Osteoblast (primary cell): ENCODE results near the gene ZNF30. TPM values are rescaled to one million over a fixed set of nuclear protein-coding genes. Genes with fewer than 3 reads are reported as not detected.

Experiments used
- DNase-seq: peaks from one replicate; pipeline ENCODE4 v3.0.0; 2011; ENCODE audit warnings: low spot score, mixed read lengths; ENCODE audit not compliant: insufficient read length; ENCODE audit errors: missing footprints
- H2AFZ ChIP-seq: 2 replicates; pipeline ENCODE4 v1.6.0; 2011; ENCODE audit warnings: mild to moderate bottlenecking, low read length
- H3K27ac ChIP-seq: 2 replicates; pipeline ENCODE4 v1.5.1; 2011; ENCODE audit warnings: mild to moderate bottlenecking, low read depth, low read length, moderate library complexity
- H3K27me3 ChIP-seq: 2 replicates; pipeline ENCODE4 v1.6.0; 2012; ENCODE audit warnings: mild to moderate bottlenecking, control low read depth, inconsistent platforms, low read length, moderate library complexity; ENCODE audit not compliant: insufficient read depth
- H3K36me3 ChIP-seq: 2 replicates; pipeline ENCODE4 v1.5.1; 2011; ENCODE audit warnings: mild to moderate bottlenecking, low read length, control low read depth, moderate library complexity; ENCODE audit not compliant: insufficient read depth
- H3K4me1 ChIP-seq: 2 replicates; pipeline ENCODE4 v1.5.1; 2011; ENCODE audit warnings: mild to moderate bottlenecking, low read length, control low read depth, moderate library complexity; ENCODE audit not compliant: insufficient read depth
- H3K4me2 ChIP-seq: 2 replicates; pipeline ENCODE4 v1.6.0; 2011; ENCODE audit warnings: mild to moderate bottlenecking, low read length; ENCODE audit not compliant: insufficient read depth
- H3K4me3 ChIP-seq: fragments of 200-600 bp; sonication (generic); 3 replicates; pipeline ENCODE4 v1.5.1; 2012; ENCODE audit warnings: mild to moderate bottlenecking, low read length, inconsistent platforms; ENCODE audit not compliant: insufficient read depth
- H3K79me2 ChIP-seq: 2 replicates; pipeline ENCODE4 v1.6.0; 2012; ENCODE audit warnings: mild to moderate bottlenecking, low read length, control low read depth, inconsistent platforms; ENCODE audit not compliant: insufficient read depth
- H3K9me3 ChIP-seq: 2 replicates; pipeline ENCODE4 v1.5.1; 2011; ENCODE audit warnings: low read depth, low read length, control low read depth
- H4K20me1 ChIP-seq: 2 replicates; pipeline ENCODE4 v1.6.0; 2012; ENCODE audit warnings: mild to moderate bottlenecking, low read length, control low read depth; ENCODE audit not compliant: insufficient read depth
- CTCF ChIP-seq: IDR thresholded peaks from 2 replicates; pipeline ENCODE4 v1.5.1; 2011; ENCODE audit warnings: mild to moderate bottlenecking, low read depth, low read length, moderate library complexity; ENCODE audit errors: extremely low read depth
- total RNA-seq: library from RNA; depleted of rRNA; stranded (reverse); fragments of >200 nt; gene quantifications from 2 replicates; pipeline ENCODE4 v1.2.3, GENCODE V29; 2012

The ZNF30 gene
- total RNA-seq, 1 donor, result 4.3 TPM

GRCh38 chr19:34953092-34953491, 26.4 kb downstream of the ZNF30 start:
- no peak for DNase-seq
- peaks cover 16% of the 10 kb centered on the region for H3K36me3 ChIP-seq
- H2AFZ ChIP-seq, result no peak overlapping the region
- H3K4me3 ChIP-seq, result no peak overlapping the region
- H3K27me3 ChIP-seq, result no peaks in the 10 kb centered on the region
- H3K4me1 ChIP-seq, result no peaks in the 10 kb centered on the region
- H3K79me2 ChIP-seq, result no peaks in the 10 kb centered on the region
- no peak for TF ChIP-seq CTCF
- peaks cover 21% of the 10 kb centered on the region for H3K9me3 ChIP-seq
- H3K27ac ChIP-seq, result no peak overlapping the region
- H4K20me1 ChIP-seq, result no peaks in the 10 kb centered on the region
- H3K4me2 ChIP-seq, result no peak overlapping the region

- DNase-seq, result no peak
- no peak overlapping the region for H3K27ac ChIP-seq
- no peak overlapping the region for H3K4me3 ChIP-seq
- TF ChIP-seq CTCF, result no peak
- peaks cover 31% of the 10 kb centered on the region for H3K9me3 ChIP-seq
- H3K36me3 ChIP-seq, result peaks cover 33% of the 10 kb centered on the region
- peaks cover 5% of the 10 kb centered on the region for H4K20me1 ChIP-seq
- H3K79me2 ChIP-seq, result peaks cover 12% of the 10 kb centered on the region
- H3K4me1 ChIP-seq, result peaks cover 5% of the 10 kb centered on the region
- no peak overlapping the region for H2AFZ ChIP-seq
- H3K27me3 ChIP-seq, result no peaks in the 10 kb centered on the region
- H3K4me2 ChIP-seq, result no peak overlapping the region
Measured at GRCh38 chr19:34957830-34958751, 31.4 kb downstream of the ZNF30 start.

- TF ChIP-seq CTCF, result no peak
- Histone ChIP-seq H3K4me3 (no peak overlapping the region), H3K4me2 (no peak overlapping the region), H3K27me3 (no peaks in the 10 kb centered on the region), H3K9me3 (peaks cover 30% of the 10 kb centered on the region), H3K4me1 (peaks cover 8% of the 10 kb centered on the region), H4K20me1 (peaks cover 5% of the 10 kb centered on the region), H2AFZ (no peak overlapping the region), H3K79me2 (peaks cover 15% of the 10 kb centered on the region), H3K36me3 (peaks cover 33% of the 10 kb centered on the region), H3K27ac (no peak overlapping the region)
- DNase-seq, result no peak
Measured at GRCh38 chr19:34959021-34959420, 32.3 kb downstream of the ZNF30 start.

- H3K4me1 ChIP-seq, result peaks cover 8% of the 10 kb centered on the region
- peaks cover 30% of the 10 kb centered on the region for H3K9me3 ChIP-seq
- H3K79me2 ChIP-seq, result peaks cover 15% of the 10 kb centered on the region
- H3K36me3 ChIP-seq, result peaks cover 33% of the 10 kb centered on the region
- H3K27me3 ChIP-seq, result no peaks in the 10 kb centered on the region
- H4K20me1 ChIP-seq, result peaks cover 5% of the 10 kb centered on the region
- DNase-seq, result no peak
- no peak for TF ChIP-seq CTCF
- H3K4me3 ChIP-seq, result no peak overlapping the region
- H3K27ac ChIP-seq, result no peak overlapping the region
- H3K4me2 ChIP-seq, result no peak overlapping the region
- no peak overlapping the region for H2AFZ ChIP-seq
Measured at GRCh38 chr19:34960103-34960805, 33.6 kb downstream of the ZNF30 start.
